Psoas muscle (tissue), 8 donors: Measurements from ENCODE around the gene GPR15LG. TPM values are rescaled to one million over a fixed set of nuclear protein-coding genes. Genes with fewer than 3 reads are reported as not detected.
"Not testable (repeated sequence)": the region's sequence is repeated elsewhere in the genome, so short reads cannot be mapped to it uniquely, and the experiment has no call there.

Source experiments
- ATAC-seq, 4 donors: fragments of 200-7000 bp; cut with Tn5 transposase; one replicate each; pipeline ENCODE4 v1.9.1; 2020; ENCODE audit warnings: moderate library complexity in 3 of 4, mild to moderate bottlenecking in 2 of 4
- DNase-seq, 2 donors: peaks; one replicate each; pipeline ENCODE4 v3.0.0-alpha.2; 2020
- H3K27ac ChIP-seq: fragments of 200-600 bp; one replicate; pipeline ENCODE4 v1.8.0; 2022
- H3K27me3 ChIP-seq, 3 donors: fragments of 200-600 bp in 1 of 3; one replicate each; pipeline versions ENCODE4 v1.6.1 to v1.8.0; 2013 to 2022; ENCODE audit warnings: low read length in 2 of 3, mild to moderate bottlenecking in 2 of 3, moderate library complexity in 1 of 3; ENCODE audit not compliant: insufficient read depth in 3 of 3
- H3K36me3 ChIP-seq, 2 donors: fragments of 200-600 bp in 1 of 2; one replicate each; pipeline versions ENCODE4 v1.6.1 to v1.8.0; 2013 to 2022; ENCODE audit warnings: low read depth in 1 of 2, mild to moderate bottlenecking in 1 of 2, moderate library complexity in 1 of 2; ENCODE audit not compliant: insufficient read depth in 1 of 2
- H3K4me1 ChIP-seq: fragments of 200-600 bp; one replicate; pipeline ENCODE4 v1.8.0; 2022
- H3K4me3 ChIP-seq: fragments of 200-600 bp; one replicate; pipeline ENCODE4 v1.8.0; 2022; ENCODE audit warnings: mild to moderate bottlenecking
- H3K9me3 ChIP-seq: fragments of 200-600 bp; one replicate; pipeline ENCODE4 v1.8.0; 2022
- CTCF ChIP-seq: fragments of 200-600 bp; IDR thresholded peaks from one replicate; pipeline ENCODE4 v1.8.0; 2022; ENCODE audit warnings: antibody characterized with exemption
- WGBS, 3 donors: extraction: QIAGEN DNeasy Blood & Tissue Kit; methylation state at CpG; one replicate each; pipeline versions ENCODE4 v1.1.6 to v1.1.7; 2013; 5-methylcytosine and 5-hydroxymethylcytosine counted together
- intact Hi-C, 2 donors: fragments of 100-400 bp; cut with DNase I; formaldehyde crosslinking; loops; one replicate each; pipeline versions ENCODE4 v1.11.0 to v1.14.2; 2022
- polyA plus RNA-seq, 3 donors: library from polyadenylated mRNA; stranded (reverse); fragments of 200-250 nt; gene quantifications; one replicate each; pipeline ENCODE4 v1.2.3, GENCODE V29; 2013
- total RNA-seq, 4 donors: library from RNA; stranded (reverse); fragmentation: NEBNext Ultra II Directional in 2 of 4; extraction: Animal tissue kit (Norgen Biotek cat#: 25700) in 2 of 4; gene quantifications; one replicate each; pipeline versions ENCODE4 v1.2.1 to v1.2.4, GENCODE V29; 2021 to 2023
- donor health status: healthy with polysubstance abuse.
- donor health status: DM: no; HTN: no; CAD: no; lungs with moderate emphysema.
- donor health status: Bipolar disorder and iron deficiency.
- donor health status: healthy.
- donor health status: DM: yes; HTN: yes; CAD: no.
- donor health status: DM: no; HTN: no; CAD: no.
- donor health status: DM: no; HTN: no; CAD: no.
- donor health status: DM: yes; HTN: yes; CAD: no.

Gene GPR15LG
- total and polyA plus RNA-seq, 7 donors = 0.09 to 0.15 TPM; not detected in 5

GRCh38 chr10:84177541-84178141 lies 4.0 kb downstream of the GPR15LG start:
- H3K4me3 ChIP-seq = no peak overlapping the region
- TF ChIP-seq CTCF = no peak
- intact Hi-C loops = no loop called here
- no peak for DNase-seq
- WGBS, 3 donors = 60 to 67% (median 66%) methylated on average over 8 of the region's 8 CpGs
- H3K9me3 ChIP-seq = no peaks in the 10 kb centered on the region
- no peak for ATAC-seq
- H3K27ac ChIP-seq = no peak overlapping the region
- no peaks in the 10 kb centered on the region for H3K4me1 ChIP-seq
- no peaks in the 10 kb centered on the region for H3K36me3 ChIP-seq
- H3K27me3 ChIP-seq = peaks cover 0 to 3% (median 0%) of the 10 kb centered on the region in 3 donors

GRCh38 chr10:84178160-84178609 lies 4.6 kb downstream of the GPR15LG start:
- Histone ChIP-seq H3K4me3 (no peak overlapping the region), H3K27me3 (peaks cover 0 to 3% (median 0%) of the 10 kb centered on the region in 3 donors), H3K36me3 (no peaks in the 10 kb centered on the region), H3K4me1 (no peaks in the 10 kb centered on the region), H3K9me3 (no peaks in the 10 kb centered on the region), H3K27ac (no peak overlapping the region)
- intact Hi-C loops = no loop called here
- no peak for ATAC-seq
- WGBS, 3 donors = 94 to 99% (median 95%) methylated on average over 3 of the region's 3 CpGs
- DNase-seq = no peak
- TF ChIP-seq CTCF = no peak

GRCh38 chr10:84179059-84179710 lies 5.6 kb downstream of the GPR15LG start:
- Histone ChIP-seq H3K27ac (no peak overlapping the region), H3K4me3 (no peak overlapping the region), H3K9me3 (no peaks in the 10 kb centered on the region), H3K4me1 (no peaks in the 10 kb centered on the region), H3K27me3 (peaks cover 0 to 5% (median 0%) of the 10 kb centered on the region in 3 donors), H3K36me3 (no peaks in the 10 kb centered on the region)
- ATAC-seq (peak in 2 of 4 donors; percentile 30 to 41), DNase-seq (no peak)
- TF ChIP-seq CTCF = no peak
- intact Hi-C loops = no loop called here
- 27 to 45% (median 28%) methylated on average over 12 of the region's 12 CpGs for WGBS, 3 donors

- ATAC-seq, H3K36me3 ChIP-seq, intact Hi-C loops, H3K9me3 ChIP-seq, DNase-seq, H3K4me3 ChIP-seq, H3K4me1 ChIP-seq, H3K27ac ChIP-seq, H3K27me3 ChIP-seq: not testable (repeated sequence)
- 82 to 91% (median 90%) methylated on average over 15 to 19 of the region's 22 CpGs for WGBS, 3 donors
Measured at GRCh38 chr10:84180386-84180785, 6.8 kb downstream of the GPR15LG start.

GRCh38 chr10:84181631-84182030 lies 8.0 kb downstream of the GPR15LG start:
- WGBS, 3 donors = 71 to 93% (median 84%) methylated on average over 5 of the region's 5 CpGs
- DNase-seq (no peak), ATAC-seq (no peak)
- Histone ChIP-seq H3K4me3 (no peak overlapping the region), H3K36me3 (no peaks in the 10 kb centered on the region), H3K9me3 (no peaks in the 10 kb centered on the region), H3K4me1 (no peaks in the 10 kb centered on the region), H3K27me3 (peaks cover 0 to 5% (median 0%) of the 10 kb centered on the region in 3 donors), H3K27ac (no peak overlapping the region)
- intact Hi-C loops = no loop called here
- TF ChIP-seq CTCF = no peak
